HG03159 (cell line): ENCODE results near the gene PPM1D.
"Not testable (repeated sequence)": the region's sequence is repeated elsewhere in the genome, so short reads cannot be mapped to it uniquely, and the experiment has no call there.

Experiments
- ATAC-seq: cut with Tn5 transposase; IDR thresholded peaks from one replicate; pipeline ENCODE4 v1.9.1; 2021; ENCODE audit warnings: mild to moderate bottlenecking, moderate library complexity; ENCODE audit not compliant: unreplicated experiment

Gene PPM1D

DNA sequence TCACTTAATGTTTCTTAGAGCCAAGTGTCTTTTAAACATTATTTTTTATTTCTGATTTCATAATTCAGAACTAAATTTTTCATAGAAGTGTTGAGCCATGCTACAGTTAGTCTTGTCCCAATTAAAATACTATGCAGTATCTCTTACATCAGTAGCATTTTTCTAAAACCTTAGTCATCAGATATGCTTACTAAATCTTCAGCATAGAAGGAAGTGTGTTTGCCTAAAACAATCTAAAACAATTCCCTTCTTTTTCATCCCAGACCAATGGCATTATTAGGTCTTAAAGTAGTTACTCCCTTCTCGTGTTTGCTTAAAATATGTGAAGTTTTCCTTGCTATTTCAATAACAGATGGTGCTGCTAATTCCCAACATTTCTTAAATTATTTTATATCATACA, 64.0 kb downstream of the PPM1D start:
- ATAC-seq: no peak

DNA sequence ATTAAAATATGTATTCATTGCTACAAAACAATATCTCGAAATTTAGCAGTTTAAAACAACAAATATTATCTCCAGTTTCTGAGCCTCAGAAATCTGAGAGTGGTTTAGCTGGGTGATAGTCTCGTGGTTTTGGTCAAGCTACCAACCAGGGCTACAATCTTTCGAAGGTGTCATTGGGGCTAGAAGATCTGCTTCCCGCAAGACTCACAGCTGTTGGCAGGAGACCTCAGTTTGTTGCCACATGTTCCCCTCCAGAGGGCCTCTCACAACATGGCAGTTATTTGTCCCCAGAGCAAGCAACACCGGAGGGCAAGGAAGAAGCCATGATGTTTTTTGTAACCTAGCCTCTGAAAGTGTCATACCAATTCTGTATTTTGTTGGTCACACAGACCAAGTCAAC, 65.6 kb downstream of the PPM1D start:
- no peak for ATAC-seq

DNA sequence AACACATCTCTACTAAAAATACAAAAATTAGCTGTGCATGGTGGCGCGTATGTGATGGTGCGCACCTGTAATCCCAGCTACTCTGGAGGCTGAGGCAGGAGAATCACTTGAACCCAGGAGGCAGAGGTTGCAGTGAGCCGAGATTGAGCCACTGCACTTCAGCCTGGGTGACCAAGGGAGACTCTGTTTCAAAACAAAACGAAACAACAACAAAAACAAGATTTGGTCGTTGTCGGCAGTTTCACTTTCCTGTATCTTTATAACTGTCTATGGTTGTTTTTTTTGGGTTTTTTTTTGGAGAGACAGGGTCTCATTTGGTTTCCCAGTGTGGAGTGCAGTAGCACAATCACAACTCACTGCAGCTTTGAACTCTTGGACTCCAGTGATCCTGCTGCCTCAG, 68.7 kb downstream of the PPM1D start:
- ATAC-seq: not testable (repeated sequence)

DNA sequence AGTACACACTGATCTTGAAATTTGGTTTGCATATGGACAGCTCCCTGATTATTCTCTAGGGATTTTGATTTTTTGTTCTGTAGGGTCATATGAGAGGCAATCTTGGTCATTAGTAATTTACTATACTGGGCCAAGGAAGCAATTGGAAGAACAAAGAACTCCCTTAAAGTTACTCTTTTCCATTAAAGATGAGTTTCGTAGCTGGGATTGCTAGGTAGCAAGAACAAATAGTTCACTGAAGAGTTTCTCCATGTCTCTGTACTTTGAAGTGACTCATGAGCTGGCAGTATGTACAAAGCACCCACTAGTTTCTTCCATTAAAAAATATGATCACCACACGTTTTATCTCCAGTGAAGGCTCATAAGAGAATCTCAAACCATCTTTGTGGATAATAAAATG, 71.5 kb downstream of the PPM1D start:
- ATAC-seq: no peak

DNA sequence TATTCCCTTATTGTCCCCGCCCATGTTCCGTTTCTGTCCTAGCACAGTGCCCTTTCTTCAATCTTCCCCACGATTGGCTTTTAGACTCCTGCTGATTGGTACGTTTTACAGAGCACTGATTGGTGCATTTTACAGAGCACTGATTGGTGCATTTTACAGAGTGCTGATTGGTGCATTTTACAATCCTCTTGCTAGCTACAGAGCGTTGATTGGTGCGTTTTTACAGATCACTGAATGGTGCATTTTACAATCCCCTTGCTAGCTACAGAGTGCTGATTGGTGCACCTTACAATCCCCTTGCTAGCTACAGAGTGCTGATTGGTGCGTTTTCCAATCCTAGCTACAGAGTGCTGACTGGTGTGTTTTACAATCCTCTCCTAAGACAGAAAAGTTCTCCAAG, 74.6 kb downstream of the PPM1D start:
- not testable (repeated sequence) for ATAC-seq

DNA sequence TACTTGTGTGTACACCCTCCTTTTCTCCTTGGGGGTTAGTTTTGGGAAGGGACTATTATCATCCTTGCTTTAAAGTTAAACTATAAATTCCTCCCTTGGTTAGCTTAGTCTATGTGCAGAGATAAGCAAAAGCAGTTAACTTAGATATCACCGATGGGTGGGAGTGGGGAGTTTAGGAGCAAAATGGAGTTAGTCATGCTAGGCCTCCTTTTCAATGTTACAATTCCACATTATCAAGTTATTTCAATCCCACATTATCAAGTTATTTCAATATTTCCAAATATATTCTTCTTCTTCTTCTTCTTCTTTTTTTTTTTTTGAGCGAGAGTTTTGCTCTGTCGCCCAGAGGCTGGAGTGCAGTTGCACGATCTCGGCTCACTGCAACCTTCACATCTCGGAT, 76.0 kb downstream of the PPM1D start:
- ATAC-seq: no peak

DNA sequence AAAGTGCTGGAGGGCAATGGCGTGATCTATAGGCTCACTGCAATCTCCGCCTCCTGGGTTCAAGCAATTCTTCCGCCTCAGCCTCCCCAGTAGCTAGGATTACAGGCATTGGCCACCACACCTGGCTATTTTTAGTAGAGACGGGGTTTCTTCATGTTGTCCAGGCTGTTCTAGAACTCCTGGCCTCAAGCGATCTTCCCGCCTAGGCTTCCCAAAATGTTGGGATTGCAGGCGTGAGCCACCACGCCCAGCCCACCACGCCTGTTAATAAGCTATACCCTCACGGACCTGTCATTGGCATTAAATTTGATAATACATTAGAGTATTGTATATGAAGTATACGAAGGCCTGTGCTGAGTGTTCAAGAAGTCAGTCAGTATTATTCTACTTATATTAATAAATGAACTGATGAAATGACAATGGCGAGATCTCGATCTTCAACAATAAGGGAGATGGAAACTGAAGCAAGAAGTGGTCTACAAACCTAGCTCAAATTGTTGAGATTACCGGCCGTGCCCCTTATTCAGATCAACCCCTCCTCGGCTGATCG, 76.8 kb downstream of the PPM1D start:
- ATAC-seq: no peak

DNA sequence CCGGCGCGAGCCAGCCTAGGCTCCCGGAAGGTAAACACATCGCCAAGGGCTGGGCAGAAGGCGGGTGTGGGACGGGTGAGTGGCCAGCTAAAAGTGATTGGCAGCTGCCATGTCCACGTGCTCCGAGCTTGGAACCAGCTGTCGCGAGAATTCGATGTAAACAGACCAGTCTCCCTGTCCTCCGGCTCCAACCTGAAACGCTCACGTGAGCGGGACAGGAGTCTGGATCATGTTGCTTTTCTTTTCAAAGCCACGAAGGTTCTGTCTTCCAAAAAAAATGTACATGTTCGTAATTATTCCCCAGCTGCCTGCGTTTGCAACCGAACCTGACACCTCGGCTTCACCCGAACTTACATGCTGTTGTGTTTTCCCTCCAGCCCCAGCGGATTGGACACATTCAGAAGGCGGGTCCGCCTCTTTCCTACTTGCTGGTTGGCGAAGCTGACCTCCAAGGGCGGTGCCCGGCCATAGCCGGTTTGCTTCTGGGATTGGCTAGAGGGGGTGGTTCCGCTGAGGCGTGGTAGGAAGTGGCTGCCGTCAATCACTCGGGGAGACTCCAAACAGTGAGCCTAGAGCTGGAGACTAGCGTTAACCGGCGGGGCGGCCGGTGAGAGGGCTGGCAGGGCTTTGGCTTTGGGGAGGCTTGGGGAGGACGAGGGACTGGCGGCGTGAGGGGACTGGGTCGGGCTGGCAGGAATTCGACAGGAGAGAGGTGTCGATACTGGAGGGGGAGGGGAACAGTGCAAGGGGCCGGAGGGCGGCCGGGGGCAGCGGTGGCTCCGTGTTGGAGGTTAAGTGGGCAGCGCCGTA, 77.5 kb downstream of the PPM1D start, which contains the start of gene BCAS3:
Gene BCAS3, plus strand, starts transcription at position 544 of the 810 bp plus-strand sequence.
- ATAC-seq: peak; percentile 98

DNA sequence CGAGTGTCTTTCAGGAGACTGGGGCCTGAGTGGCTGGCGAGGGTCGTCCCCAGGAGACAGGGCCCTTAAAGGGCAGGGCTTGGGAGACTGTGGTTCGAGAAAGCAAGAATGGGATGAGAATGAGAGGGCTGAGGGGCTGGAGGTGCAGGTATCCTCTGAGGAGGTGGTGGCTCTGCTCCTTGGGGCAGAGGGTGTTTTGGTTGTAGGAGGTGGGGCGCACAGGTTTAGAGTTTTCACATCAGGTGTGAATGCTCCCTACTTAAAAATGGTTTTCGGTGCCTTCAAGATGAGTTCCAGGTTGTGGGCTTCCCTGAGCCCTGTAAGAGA, 78.1 kb downstream of the PPM1D start:
- ATAC-seq: no peak

DNA sequence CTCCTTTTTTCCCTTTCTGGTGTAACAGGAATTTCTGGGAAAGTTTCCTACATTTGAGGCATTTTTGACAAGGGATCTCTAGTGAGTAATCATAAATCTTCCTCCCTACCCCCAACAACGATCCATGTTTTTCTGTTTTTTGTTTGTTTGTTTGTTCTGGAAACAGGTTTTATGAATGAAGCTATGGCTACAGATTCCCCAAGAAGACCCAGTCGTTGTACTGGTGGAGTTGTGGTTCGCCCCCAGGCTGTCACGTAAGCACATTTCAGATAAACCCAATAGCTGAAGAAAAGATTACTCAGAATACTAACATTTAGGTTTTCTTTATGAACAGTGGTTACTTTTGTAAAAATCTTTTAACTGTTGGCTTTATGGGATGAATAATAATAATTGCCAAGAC, 79.3 kb downstream of the PPM1D start:
- no peak for ATAC-seq

DNA sequence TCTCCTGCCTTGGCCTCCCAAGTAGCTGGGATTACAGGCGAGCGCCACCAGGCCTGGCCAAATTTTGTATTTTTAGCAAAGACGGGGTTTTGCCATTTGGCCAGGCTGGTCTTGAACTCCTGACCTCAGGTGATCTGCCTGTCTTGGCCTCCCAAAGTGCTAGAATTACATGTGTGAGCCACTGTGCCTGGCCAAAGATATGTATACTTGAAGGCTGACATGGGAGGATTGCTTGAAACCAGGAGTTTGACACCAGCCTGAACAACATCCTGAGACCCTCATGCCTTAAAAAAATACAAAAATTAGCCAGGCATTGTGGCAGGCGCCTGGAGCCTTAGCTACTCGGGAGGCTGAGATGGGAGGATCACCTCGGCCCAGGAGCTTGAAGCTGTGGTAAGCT, 80.8 kb downstream of the PPM1D start:
- ATAC-seq: no peak

DNA sequence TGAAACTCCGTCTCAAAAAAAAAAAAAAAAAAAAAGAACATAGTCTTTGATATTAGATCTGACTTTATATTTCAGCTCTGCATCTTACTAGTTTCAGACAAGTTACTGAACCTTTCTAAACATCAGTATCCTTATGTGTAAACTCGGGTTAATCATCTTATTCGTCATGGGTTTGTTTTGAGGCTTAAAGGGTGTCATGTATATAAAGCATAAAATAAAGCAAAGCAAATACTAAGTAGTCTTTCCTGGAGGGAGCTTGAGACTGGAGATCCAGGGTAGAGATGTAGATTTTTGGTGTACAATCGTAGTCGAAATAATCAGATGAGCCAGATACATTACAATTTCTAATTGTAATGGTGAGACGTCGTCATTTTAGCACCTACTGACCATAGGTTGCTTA, 85.4 kb downstream of the PPM1D start:
- no peak for ATAC-seq

DNA sequence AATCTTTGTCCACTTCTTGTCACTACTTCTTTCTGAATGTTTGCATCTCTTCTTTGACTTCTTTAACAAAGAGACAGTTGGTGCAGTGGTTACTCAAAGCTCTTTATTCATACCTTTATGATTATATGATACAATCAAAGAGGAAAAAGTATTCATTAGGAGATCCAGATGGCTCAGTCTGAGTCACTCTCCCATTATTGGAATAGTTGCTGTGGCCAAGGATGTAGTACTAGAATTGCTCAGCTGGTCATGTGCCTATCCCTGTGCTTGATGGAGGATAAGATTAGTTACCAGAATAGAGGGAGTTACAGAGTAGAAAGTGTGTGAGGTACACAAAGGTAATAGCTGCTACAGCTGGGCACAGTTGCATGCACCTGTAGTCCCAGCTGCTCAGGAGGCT, 96.0 kb downstream of the PPM1D start:
- ATAC-seq: no peak

DNA sequence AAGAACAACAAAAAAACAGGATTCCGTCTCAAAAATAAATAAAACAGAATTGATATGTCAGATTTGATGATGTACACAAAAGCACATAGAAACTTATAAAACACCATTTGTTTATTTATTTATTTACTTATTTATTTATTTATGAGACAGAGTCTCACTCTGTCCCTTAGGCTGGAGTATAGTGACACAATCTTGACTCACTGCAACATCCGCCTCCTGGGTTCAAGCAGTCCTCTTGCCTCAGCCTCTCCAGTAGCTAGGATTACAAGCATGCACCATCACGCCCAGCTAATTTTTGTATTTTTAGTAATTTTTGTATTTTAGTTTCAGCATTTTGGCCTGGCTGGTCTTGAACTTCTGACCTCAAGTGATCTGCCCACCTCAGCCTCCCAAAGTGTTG, 99.1 kb downstream of the PPM1D start:
- ATAC-seq: no peak

DNA sequence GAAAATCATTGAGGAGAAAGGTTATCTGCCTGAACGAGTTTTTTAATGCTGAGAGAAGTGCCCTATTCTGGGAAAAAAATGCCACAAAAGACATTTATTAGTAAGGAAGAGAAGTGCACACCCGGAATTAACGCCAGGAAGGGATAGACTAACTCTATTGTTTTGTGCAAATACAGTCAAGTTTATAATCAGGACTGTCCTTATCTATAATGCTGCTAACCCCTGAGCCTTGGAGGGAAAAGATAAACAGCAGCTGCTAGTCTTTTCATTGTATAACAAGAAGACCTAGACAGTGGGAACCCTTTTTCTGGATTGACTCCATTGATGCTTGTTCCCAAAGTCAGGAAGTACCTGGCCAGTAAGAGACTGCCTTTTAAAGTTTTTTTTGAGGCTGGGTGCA, 104.2 kb downstream of the PPM1D start:
- ATAC-seq: no peak

DNA sequence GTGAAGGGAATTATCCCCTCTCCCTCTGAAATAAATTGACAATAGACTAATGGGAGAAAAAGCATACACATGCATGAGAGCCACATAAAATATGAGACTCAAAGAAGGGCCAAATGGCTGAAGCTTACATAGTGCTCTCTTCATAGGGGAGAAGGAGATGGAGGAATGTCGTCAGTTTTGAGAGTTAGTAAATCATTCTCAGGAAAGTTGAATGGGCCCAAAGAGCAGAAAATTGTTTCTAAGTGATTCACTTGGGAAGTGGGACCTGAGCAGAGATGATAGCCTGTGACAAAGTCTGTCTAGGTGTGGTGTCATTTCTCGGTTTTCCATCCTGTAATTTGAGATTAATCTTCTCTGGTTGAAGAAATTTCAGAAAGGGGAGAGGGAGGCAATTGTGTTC, 112.7 kb downstream of the PPM1D start:
- ATAC-seq: no peak

DNA sequence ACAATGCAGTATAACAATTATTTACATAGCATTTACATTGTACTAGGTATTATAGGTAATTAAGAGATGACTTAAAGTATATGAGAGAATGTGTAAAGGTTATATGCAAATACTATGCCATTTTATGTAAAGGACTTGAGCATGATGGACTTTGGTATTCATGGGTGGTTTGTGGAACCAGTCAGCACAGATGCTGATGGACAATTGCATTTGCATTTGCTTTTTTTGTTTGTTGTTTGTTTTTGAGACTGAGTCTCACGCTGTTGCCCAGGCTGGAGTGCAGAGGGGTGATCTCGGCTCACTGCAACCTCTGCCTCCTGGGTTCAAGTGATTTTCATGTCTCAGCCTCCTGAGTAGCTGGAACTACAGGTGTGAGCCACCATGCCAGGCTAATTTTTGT, 113.6 kb downstream of the PPM1D start:
- no peak for ATAC-seq
